ENCODE measurements around the gene ATP6V1E1. TPM values are rescaled to one million over a fixed set of nuclear protein-coding genes. Genes with fewer than 3 reads are reported as not detected.

The ATP6V1E1 gene
- total and polyA plus RNA-seq, 9 of the 15 experiments (the other 6 are each of a cell fraction or from before 2014, with no cell fraction given): 122 to 249 (median 179) TPM

- TF ChIP-seq FIP1L1 (IDR thresholded peaks at IDR 0.05; ENCODE audit: low read depth, low read length, poor library complexity, severe bottlenecking) (no peak), NFATC3 (IDR thresholded peaks at IDR 0.05) (no peak), ZNF592 (IDR thresholded peaks at IDR 0.05) (peak; percentile 92), NR2F6 (CRISPR knock-in tag; IDR thresholded peaks at IDR 0.05) (0 out of 2 replicates have a peak, but pooled peaks have one; percentile 51), ZZZ3 (IDR thresholded peaks at IDR 0.05) (no peak; the same call in 1 of the 2 replicates), ID3 (CRISPR knock-in tag; IDR thresholded peaks at IDR 0.05) (no peak), ID3 (tag; IDR thresholded peaks at IDR 0.05) (peak; percentile 41), NRF1 (conservative IDR thresholded peaks at IDR 0.05 in 1 of 2, IDR thresholded peaks at IDR 0.05 in 1 of 2) (peak; percentile 44 to 55), PHB2 (IDR thresholded peaks at IDR 0.05; ENCODE audit: low read depth) (no peak), E2F1 (CRISPR knock-in tag; IDR thresholded peaks at IDR 0.05) (no peak), ZNF318 (IDR thresholded peaks at IDR 0.05; ENCODE audit: borderline replicate concordance in 1 of 2, low read depth in 1 of 2) (0 out of 4 replicates have a peak, but pooled peaks of 1 of the 2 experiments have one; percentile 46), BDP1 (IDR thresholded peaks at IDR 0.05; ENCODE audit: insufficient read depth, insufficient read length) (no peak)
Observed at GRCh38 chr22:17633217-17633997, 4.9 kb upstream of the ATP6V1E1 start (continued).
